CD4-positive, alpha-beta T cell (primary cell): ENCODE measurements around the gene TCF15. TPM values are rescaled to one million over a fixed set of nuclear protein-coding genes. Genes with fewer than 3 reads are reported as not detected.

ENCODE experiments used
- ATAC-seq: fragments of 200-7000 bp; cut with Tn5 transposase; one replicate; pipeline ENCODE4 v1.10.0; 2022; ENCODE audit warnings: mild to moderate bottlenecking; ENCODE audit not compliant: poor library complexity
- CTCF ChIA-PET: fragments of 350-600 bp; sonication (Branson Sonifier 250); formaldehyde crosslinking; loops from one replicate; lab custom pipeline; 2021; ENCODE audit warnings: antibody characterized with exemption, inconsistent platforms; lab: Charles Lee
- POLR2A ChIA-PET: fragments of 350-600 bp; sonication (Branson Sonifier 250); formaldehyde crosslinking; loops from one replicate; lab custom pipeline; 2021; ENCODE audit warnings: antibody characterized with exemption, inconsistent platforms; lab: Charles Lee
- DNase-seq, 14 experiments: peaks; one replicate each; pipeline ENCODE4 v3.0.0-alpha.2; 2013 to 2020; ENCODE audit warnings: mixed read lengths in 2 of 14
- H3K27ac ChIP-seq, 2 donors: one replicate each; pipeline versions ENCODE4 v1.5.1 to v1.7.0; 2013; ENCODE audit warnings: low read length in 2 of 2, low read depth in 1 of 2, mild to moderate bottlenecking in 1 of 2
- H3K27me3 ChIP-seq, 2 experiments: 1 replicate in 1 of 2; 2 replicates in 1 of 2; pipeline versions ENCODE4 v1.6.1 to v1.7.0; 2013; ENCODE audit warnings: low read length in 2 of 2, control low read depth in 1 of 2, mild to moderate bottlenecking in 1 of 2, moderate library complexity in 1 of 2; ENCODE audit not compliant: insufficient read depth in 2 of 2, control insufficient read depth in 1 of 2
- H3K36me3 ChIP-seq: one replicate; pipeline ENCODE4 v1.6.1; 2013; ENCODE audit warnings: low read length, control low read depth; ENCODE audit not compliant: insufficient read depth
- H3K4me1 ChIP-seq: one replicate; pipeline ENCODE4 v1.6.1; 2013; ENCODE audit warnings: low read length, control low read depth; ENCODE audit not compliant: insufficient read depth
- H3K4me3 ChIP-seq: one replicate; pipeline ENCODE4 v1.5.1; 2013; ENCODE audit warnings: mild to moderate bottlenecking, low read length, moderate library complexity
- H3K9me3 ChIP-seq, 2 experiments: 1 replicate in 1 of 2; 2 replicates in 1 of 2; pipeline versions ENCODE4 v1.6.1 to v1.7.0; 2013; ENCODE audit warnings: low read length in 2 of 2, mild to moderate bottlenecking in 2 of 2, control low read depth in 1 of 2, moderate library complexity in 1 of 2; ENCODE audit not compliant: control insufficient read depth in 1 of 2, insufficient read depth in 1 of 2
- H3K27ac Mint-ChIP-seq: one replicate; pipeline ENCODE4 v1.8.0; 2020; ENCODE audit warnings: mixed read lengths
- H3K27me3 Mint-ChIP-seq: one replicate; pipeline ENCODE4 v1.8.0; 2021; ENCODE audit warnings: mixed read lengths
- H3K36me3 Mint-ChIP-seq: one replicate; pipeline ENCODE4 v1.8.0; 2021; ENCODE audit warnings: low read depth, mixed read lengths
- H3K4me1 Mint-ChIP-seq: one replicate; pipeline ENCODE4 v1.8.0; 2021; ENCODE audit warnings: low read depth, mixed read lengths
- H3K4me3 Mint-ChIP-seq: one replicate; pipeline ENCODE4 v1.8.0; 2020; ENCODE audit warnings: mild to moderate bottlenecking, mixed read lengths
- H3K9me3 Mint-ChIP-seq: one replicate; pipeline ENCODE4 v1.8.0; 2020; ENCODE audit warnings: mixed read lengths
- CTCF ChIP-seq: fragments of 200-600 bp; IDR thresholded peaks from one replicate; pipeline ENCODE4 v1.8.0; 2022; ENCODE audit warnings: antibody characterized with exemption, mild to moderate bottlenecking
- intact Hi-C, 2 experiments: fragments of 100-400 bp; cut with DNase I in 1 of 2; cut with micrococcal nuclease in 1 of 2; formaldehyde crosslinking; loops; one replicate each; pipeline versions ENCODE4 v1.15.1 to v1.9.0; 2023 to 2025; cut with DNase I, micrococcal nuclease
- total RNA-seq, 174 experiments: library from RNA in 2 of 174; stranded (reverse) in 2 of 174; gene quantifications; one replicate each; pipeline ENCODE4 v1.2.3 and lab custom pipeline; 2021 to 2026

TCF15 gene
- total RNA-seq, 2 experiments from 2014 or later = not detected

GRCh38 chr20:564192-564591, 45.9 kb downstream of the TCF15 start:
- Mint-ChIP-seq H3K9me3 (no peaks in the 10 kb centered on the region), H3K36me3 (no peaks in the 10 kb centered on the region), H3K4me1 (no peaks in the 10 kb centered on the region), H3K27me3 (peaks cover 39% of the 10 kb centered on the region), H3K27ac (no peak overlapping the region), H3K4me3 (no peak overlapping the region)
- no peak overlapping the region for H3K4me3 ChIP-seq
- DNase-seq (no peak), ATAC-seq (no peak)
- peaks cover 9 to 23% of the 10 kb centered on the region in 2 experiments for H3K27me3 ChIP-seq
- no peaks in the 10 kb centered on the region for H3K9me3 ChIP-seq
- ChIA-PET CTCF (no interaction called here), POLR2A (no interaction called here)
- intact Hi-C loops = loop anchor here in 1 of 2 experiments (5.0 kb wide), 1 partner anchor 173 kb away; no protein-coding TSS in a partner anchor
- H3K27ac ChIP-seq = no peak overlapping the region
- no peak for TF ChIP-seq CTCF
- no peaks in the 10 kb centered on the region for H3K4me1 ChIP-seq
- H3K36me3 ChIP-seq = no peaks in the 10 kb centered on the region

GRCh38 chr20:563187-563586, 46.9 kb downstream of the TCF15 start:
- DNase-seq = no peak
- POLR2A ChIA-PET = no interaction called here
- Mint-ChIP-seq H3K4me1 (no peaks in the 10 kb centered on the region), H3K27ac (no peak overlapping the region), H3K9me3 (no peaks in the 10 kb centered on the region), H3K36me3 (no peaks in the 10 kb centered on the region), H3K4me3 (no peak overlapping the region), H3K27me3 (peaks cover 35% of the 10 kb centered on the region)
- H3K4me3 ChIP-seq = no peak overlapping the region
- H3K4me1 ChIP-seq = no peaks in the 10 kb centered on the region
- peaks cover 9 to 13% of the 10 kb centered on the region in 2 experiments for H3K27me3 ChIP-seq
- intact Hi-C loops = loop anchor here in 1 of 2 experiments (5.0 kb wide), 1 partner anchor 174 kb away; no protein-coding TSS in a partner anchor
- TF ChIP-seq CTCF = no peak
- no peak overlapping the region for H3K27ac ChIP-seq
- H3K36me3 ChIP-seq = no peaks in the 10 kb centered on the region
- ATAC-seq = no peak
- CTCF ChIA-PET = no interaction called here
- no peaks in the 10 kb centered on the region for H3K9me3 ChIP-seq

- intact Hi-C loops = loop anchor here in 1 of 2 experiments (5.0 kb wide), 1 partner anchor 175 kb away; no protein-coding TSS in a partner anchor
- H3K36me3 ChIP-seq = no peaks in the 10 kb centered on the region
- no peaks in the 10 kb centered on the region for H3K9me3 Mint-ChIP-seq
- H3K27ac Mint-ChIP-seq = no peak overlapping the region
- POLR2A ChIA-PET = no interaction called here
- CTCF ChIA-PET = no interaction called here
- peaks cover 33% of the 10 kb centered on the region for H3K27me3 Mint-ChIP-seq
- no peak overlapping the region for H3K27ac ChIP-seq
- H3K4me3 ChIP-seq = no peak overlapping the region
- ATAC-seq (no peak), DNase-seq (no peak)
- no peaks in the 10 kb centered on the region for H3K4me1 Mint-ChIP-seq
- H3K9me3 ChIP-seq = no peaks in the 10 kb centered on the region
- H3K4me3 Mint-ChIP-seq = no peak overlapping the region
- peaks cover 7 to 13% of the 10 kb centered on the region in 2 experiments for H3K27me3 ChIP-seq
- H3K36me3 Mint-ChIP-seq = no peaks in the 10 kb centered on the region
- no peak for TF ChIP-seq CTCF
- H3K4me1 ChIP-seq = no peaks in the 10 kb centered on the region
Measured at GRCh38 chr20:562232-562897, 47.7 kb downstream of the TCF15 start.
